Measurements from ENCODE around the gene AFTPH. TPM values are rescaled to one million over a fixed set of nuclear protein-coding genes. Genes with fewer than 3 reads are reported as not detected.

Gene AFTPH
- total and polyA plus RNA-seq, 4 donors = 27.0 to 78.1 (median 35.0) TPM

DNA sequence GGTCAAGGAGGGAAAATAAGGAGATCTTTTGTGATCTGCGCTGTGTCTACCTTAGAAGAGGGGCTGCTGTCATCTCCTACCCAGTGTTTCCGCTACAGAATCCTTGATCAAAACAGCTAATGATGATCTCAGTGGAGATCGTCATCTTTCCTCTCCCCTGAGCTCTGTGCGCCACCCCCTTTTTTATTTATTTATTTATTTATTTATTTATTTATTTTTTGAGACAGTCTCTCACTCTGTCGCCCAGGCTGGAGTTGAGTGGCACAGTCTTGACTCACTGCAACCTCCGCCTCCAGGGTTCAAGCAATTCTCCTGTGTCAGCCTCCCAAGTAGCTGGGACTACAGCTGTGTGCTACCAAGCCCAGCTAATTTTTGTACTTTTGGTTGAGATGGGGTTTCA lies 74.1 kb downstream of the AFTPH start:
- no peak overlapping the region for H3K9ac ChIP-seq (ENCODE audit: insufficient read depth in 1 of 2, low read length in 2 of 2)
- H3K36me3 ChIP-seq (ENCODE audit: control insufficient read depth in 4 of 4, insufficient read depth in 4 of 4, low read length in 4 of 4) = peaks cover 0 to 2% (median under 1%) of the 10 kb centered on the region in 4 donors
- H3K9me3 ChIP-seq (ENCODE audit: control insufficient read depth in 4 of 4, insufficient read depth in 3 of 4, low read length in 3 of 4) = no peaks in the 10 kb centered on the region
- H3K4me3 ChIP-seq = no peak overlapping the region
- H3K27ac ChIP-seq (ENCODE audit: low read depth in 1 of 2, low read length in 1 of 2) = no peak overlapping the region
- peaks cover 0 to 22% (median 3%) of the 10 kb centered on the region in 5 donors for H3K4me1 ChIP-seq (ENCODE audit: control insufficient read depth in 5 of 5, insufficient read depth in 5 of 5, low read length in 5 of 5)
- DNase-seq (no peak), ATAC-seq (ENCODE audit: insufficient read depth, low FRiP score) (no peak)
- no peaks in the 10 kb centered on the region for H3K27me3 ChIP-seq (ENCODE audit: control insufficient read depth in 3 of 3, insufficient read depth in 3 of 3, low read length in 2 of 3)
- TF ChIP-seq, protein P1, sequence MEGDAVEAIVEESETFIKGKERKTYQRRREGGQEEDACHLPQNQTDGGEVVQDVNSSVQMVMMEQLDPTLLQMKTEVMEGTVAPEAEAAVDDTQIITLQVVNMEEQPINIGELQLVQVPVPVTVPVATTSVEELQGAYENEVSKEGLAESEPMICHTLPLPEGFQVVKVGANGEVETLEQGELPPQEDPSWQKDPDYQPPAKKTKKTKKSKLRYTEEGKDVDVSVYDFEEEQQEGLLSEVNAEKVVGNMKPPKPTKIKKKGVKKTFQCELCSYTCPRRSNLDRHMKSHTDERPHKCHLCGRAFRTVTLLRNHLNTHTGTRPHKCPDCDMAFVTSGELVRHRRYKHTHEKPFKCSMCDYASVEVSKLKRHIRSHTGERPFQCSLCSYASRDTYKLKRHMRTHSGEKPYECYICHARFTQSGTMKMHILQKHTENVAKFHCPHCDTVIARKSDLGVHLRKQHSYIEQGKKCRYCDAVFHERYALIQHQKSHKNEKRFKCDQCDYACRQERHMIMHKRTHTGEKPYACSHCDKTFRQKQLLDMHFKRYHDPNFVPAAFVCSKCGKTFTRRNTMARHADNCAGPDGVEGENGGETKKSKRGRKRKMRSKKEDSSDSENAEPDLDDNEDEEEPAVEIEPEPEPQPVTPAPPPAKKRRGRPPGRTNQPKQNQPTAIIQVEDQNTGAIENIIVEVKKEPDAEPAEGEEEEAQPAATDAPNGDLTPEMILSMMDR (IDR thresholded peaks at IDR 0.05; ENCODE audit: control extremely low read depth, extremely low read depth) = no peak
- 95 to 96% methylated on average over 6 of the region's 6 CpGs for WGBS, 2 donors

DNA sequence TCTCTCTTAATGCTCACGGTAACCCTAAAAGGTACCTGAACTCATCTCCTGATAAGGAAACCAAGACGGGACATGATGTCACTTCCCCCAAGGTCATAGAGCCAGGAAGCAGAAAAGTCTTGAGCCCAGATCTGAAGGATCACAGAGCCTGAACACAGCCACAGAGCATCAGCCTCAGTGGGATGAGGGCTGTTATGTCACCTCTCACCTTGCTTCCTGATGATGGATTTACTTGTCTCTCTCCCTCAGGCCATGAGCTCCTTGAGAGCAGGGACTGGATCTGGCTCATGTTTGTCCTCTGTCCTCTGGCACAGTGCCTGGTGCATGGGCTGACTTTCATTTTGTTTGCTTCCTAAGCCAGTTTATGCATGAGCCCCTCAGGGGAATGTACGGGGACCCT lies 75.3 kb downstream of the AFTPH start:
- ATAC-seq (ENCODE audit: insufficient read depth, low FRiP score) = no peak
- Histone ChIP-seq H3K36me3 (ENCODE audit: control insufficient read depth in 4 of 4, insufficient read depth in 4 of 4, low read length in 4 of 4) (no peaks in the 10 kb centered on the region), H3K9me3 (ENCODE audit: control insufficient read depth in 4 of 4, insufficient read depth in 3 of 4, low read length in 3 of 4) (no peaks in the 10 kb centered on the region), H3K27ac (ENCODE audit: low read depth in 1 of 2, low read length in 1 of 2) (no peak overlapping the region), H3K4me1 (ENCODE audit: control insufficient read depth in 5 of 5, insufficient read depth in 5 of 5, low read length in 5 of 5) (peaks cover 0 to 26% (median 3%) of the 10 kb centered on the region in 5 donors), H3K4me3 (no peak overlapping the region), H3K9ac (ENCODE audit: insufficient read depth in 1 of 2, low read length in 2 of 2) (no peak overlapping the region), H3K27me3 (ENCODE audit: control insufficient read depth in 3 of 3, insufficient read depth in 3 of 3, low read length in 2 of 3) (no peaks in the 10 kb centered on the region)
- WGBS, 2 donors = 43 to 48% methylated on average over 3 of the region's 3 CpGs
- peak; percentile 57 to 73 (median 63) for DNase-seq
- TF ChIP-seq, protein P1 (IDR thresholded peaks at IDR 0.05; ENCODE audit: control extremely low read depth, extremely low read depth) = no peak

DNA sequence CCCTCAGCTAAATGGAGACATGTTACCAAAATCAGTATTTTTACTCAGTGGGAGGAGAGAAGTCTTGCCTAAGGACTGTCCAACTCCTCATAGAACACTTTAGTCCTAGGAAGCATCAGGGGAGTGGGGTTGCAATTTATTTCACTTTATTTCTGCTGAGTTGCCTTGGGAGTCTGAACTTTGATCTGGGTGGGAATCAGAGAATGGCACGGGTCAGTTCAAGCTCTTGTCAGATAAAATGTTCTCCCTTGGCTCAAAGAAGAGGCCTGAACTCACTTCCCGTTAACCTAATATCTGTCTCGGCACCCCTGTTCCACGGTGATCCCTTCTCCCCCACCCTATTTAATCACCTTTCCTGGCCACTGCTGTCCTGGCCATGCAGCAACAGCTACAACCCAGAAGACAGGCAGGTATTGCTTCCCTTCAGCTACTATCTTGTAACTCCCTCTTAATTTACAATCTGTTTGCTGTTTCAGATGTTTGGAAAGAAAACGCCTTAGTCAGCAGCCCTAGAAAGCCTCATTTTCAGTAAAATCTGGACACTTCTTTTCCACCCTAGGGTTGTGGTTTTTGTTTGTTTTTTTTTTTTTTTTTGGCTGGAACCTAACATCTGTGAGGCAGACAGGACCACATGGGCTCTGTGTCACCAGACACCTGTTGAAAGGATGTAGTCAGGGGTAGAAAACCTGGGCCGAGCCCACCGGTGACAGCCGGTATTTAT lies 77.1 kb downstream of the AFTPH start:
- DNase-seq (peak in 2 of 3 donors; percentile 67 to 78), ATAC-seq (ENCODE audit: insufficient read depth, low FRiP score) (no peak)
- peaks cover 0 to 36% (median 3%) of the 10 kb centered on the region in 5 donors for H3K4me1 ChIP-seq (ENCODE audit: control insufficient read depth in 5 of 5, insufficient read depth in 5 of 5, low read length in 5 of 5)
- H3K36me3 ChIP-seq (ENCODE audit: control insufficient read depth in 4 of 4, insufficient read depth in 4 of 4, low read length in 4 of 4) = no peaks in the 10 kb centered on the region
- TF ChIP-seq, protein P1 (IDR thresholded peaks at IDR 0.05; ENCODE audit: control extremely low read depth, extremely low read depth) = no peak
- H3K27me3 ChIP-seq (ENCODE audit: control insufficient read depth in 3 of 3, insufficient read depth in 3 of 3, low read length in 2 of 3) = no peaks in the 10 kb centered on the region
- H3K4me3 ChIP-seq = no peak overlapping the region
- H3K27ac ChIP-seq (ENCODE audit: low read depth in 1 of 2, low read length in 1 of 2) = no peak overlapping the region
- H3K9me3 ChIP-seq (ENCODE audit: control insufficient read depth in 4 of 4, insufficient read depth in 3 of 4, low read length in 3 of 4) = no peaks in the 10 kb centered on the region
- no peak overlapping the region for H3K9ac ChIP-seq (ENCODE audit: insufficient read depth in 1 of 2, low read length in 2 of 2)
- WGBS, 2 donors = 80 to 92% methylated on average over 8 of the region's 8 CpGs
